Neuronal stem cell (in vitro differentiated cells): Measurements from ENCODE around the gene SYNPO2.

Source experiments
- DNase-seq: peaks from one replicate; pipeline ENCODE4 v3.0.0-alpha.2; 2013; ENCODE audit warnings: low spot score
- H2AFZ ChIP-seq: one replicate; pipeline ENCODE4 v1.6.1; 2013; ENCODE audit warnings: mild to moderate bottlenecking, low read length, inconsistent platforms
- H2AK5ac ChIP-seq: 2 replicates; pipeline ENCODE4 v1.6.1; 2013; ENCODE audit warnings: low read depth, mild to moderate bottlenecking, inconsistent platforms, low read length, moderate library complexity, mixed read lengths
- H2BK120ac ChIP-seq: 2 replicates; pipeline ENCODE4 v1.6.1; 2013; ENCODE audit warnings: low read depth, mild to moderate bottlenecking, inconsistent platforms, low read length, moderate library complexity, mixed read lengths
- H2BK12ac ChIP-seq: one replicate; pipeline ENCODE4 v1.6.1; 2013; ENCODE audit warnings: low read length, inconsistent platforms
- H2BK15ac ChIP-seq: 2 replicates; pipeline ENCODE4 v1.6.1; 2013; ENCODE audit warnings: mild to moderate bottlenecking, low read length, inconsistent platforms, mixed read lengths
- H2BK5ac ChIP-seq: one replicate; pipeline ENCODE4 v1.6.1; 2013; ENCODE audit warnings: inconsistent platforms, mild to moderate bottlenecking, low read length, moderate library complexity
- H3K14ac ChIP-seq: one replicate; pipeline ENCODE4 v1.6.1; 2013; ENCODE audit warnings: low read length, inconsistent platforms
- H3K18ac ChIP-seq: 2 replicates; pipeline ENCODE4 v1.6.1; 2013; ENCODE audit warnings: low read length, inconsistent platforms
- H3K23ac ChIP-seq: 2 replicates; pipeline ENCODE4 v1.6.1; 2013; ENCODE audit warnings: low read depth, mild to moderate bottlenecking, mixed read lengths, low read length, inconsistent platforms; ENCODE audit not compliant: poor library complexity
- H3K27ac ChIP-seq: replicated peaks from 3 replicates; pipeline ENCODE4 v1.5.1; 2013; ENCODE audit warnings: low read length, inconsistent platforms
- H3K27me3 ChIP-seq, 3 experiments: 2 replicates each; pipeline ENCODE4 v1.6.1; 2013; ENCODE audit warnings: low read length in 3 of 3, mild to moderate bottlenecking in 2 of 3, inconsistent platforms in 1 of 3, low read depth in 1 of 3, mixed read lengths in 1 of 3, moderate library complexity in 1 of 3; ENCODE audit not compliant: control insufficient read depth in 3 of 3, insufficient read depth in 3 of 3
- H3K36me3 ChIP-seq, 2 donors: replicated peaks in 1 of 2; 2 replicates each; pipeline ENCODE4 v1.6.1; 2013; ENCODE audit warnings: low read length in 2 of 2; ENCODE audit not compliant: control insufficient read depth in 2 of 2, insufficient read depth in 2 of 2
- H3K4ac ChIP-seq: 2 replicates; pipeline ENCODE4 v1.6.1; 2013; ENCODE audit warnings: inconsistent platforms, mild to moderate bottlenecking, low read length, moderate library complexity
- H3K4me1 ChIP-seq, 2 donors: 1 replicate in 1 of 2; 2 replicates in 1 of 2; pipeline ENCODE4 v1.6.1; 2013; ENCODE audit warnings: low read length in 2 of 2, low read depth in 1 of 2; ENCODE audit not compliant: control insufficient read depth in 2 of 2, insufficient read depth in 1 of 2
- H3K4me2 ChIP-seq: one replicate; pipeline ENCODE4 v1.6.1; 2013; ENCODE audit warnings: mild to moderate bottlenecking, low read length, inconsistent platforms; ENCODE audit not compliant: insufficient read depth, poor library complexity, severe bottlenecking
- H3K4me3 ChIP-seq, 2 donors: 2 replicates each; pipeline ENCODE4 v1.5.1; 2013; ENCODE audit warnings: low read length in 2 of 2, mild to moderate bottlenecking in 2 of 2, inconsistent platforms in 1 of 2, moderate library complexity in 1 of 2
- H3K79me1 ChIP-seq: one replicate; pipeline ENCODE4 v1.6.1; 2013; ENCODE audit warnings: low read depth, mild to moderate bottlenecking, inconsistent platforms, low read length, moderate library complexity
- H3K9ac ChIP-seq: one replicate; pipeline ENCODE4 v1.6.1; 2013; ENCODE audit warnings: mild to moderate bottlenecking, low read depth, low read length, inconsistent platforms; ENCODE audit not compliant: poor library complexity
- H3K9me3 ChIP-seq, 2 donors: replicated peaks in 1 of 2; 2 replicates each; pipeline versions ENCODE3 to v1.6.1; 2013; ENCODE audit warnings: low read length in 2 of 2, mild to moderate bottlenecking in 2 of 2, inconsistent platforms in 1 of 2, low read depth in 1 of 2, mixed read lengths in 1 of 2, moderate library complexity in 1 of 2; ENCODE audit not compliant: control insufficient read depth in 2 of 2, insufficient read depth in 1 of 2
- H4K8ac ChIP-seq: one replicate; pipeline ENCODE4 v1.6.1; 2013; ENCODE audit warnings: low read depth, mild to moderate bottlenecking, inconsistent platforms, low read length, moderate library complexity
- H4K91ac ChIP-seq: one replicate; pipeline ENCODE4 v1.6.1; 2013; ENCODE audit warnings: low read length, low read depth, mild to moderate bottlenecking, inconsistent platforms; ENCODE audit not compliant: poor library complexity
- WGBS, 2 donors: extraction: QIAGEN DNeasy Blood & Tissue Kit; methylation state at CpG; one replicate each; pipeline ENCODE4 v1.1.7; 2013; ENCODE audit warnings: missing lambda C conversion rate in 2 of 2, mixed read lengths in 1 of 2; ENCODE audit not compliant: insufficient read length in 2 of 2, insufficient replicate concordance in 1 of 2; ENCODE audit errors: extremely low coverage in 2 of 2; 5-methylcytosine and 5-hydroxymethylcytosine counted together

Gene SYNPO2

GRCh38 chr4:118904418-118904817, 15.8 kb downstream of the SYNPO2 start:
- Histone ChIP-seq H2AK5ac (no peak overlapping the region), H3K4me1 (peaks cover 0 to 2% of the 10 kb centered on the region in 2 donors), H3K4me2 (no peak overlapping the region), H2AFZ (no peak overlapping the region), H3K23ac (no peak overlapping the region), H2BK15ac (no peak overlapping the region), H3K27me3 (no peaks in the 10 kb centered on the region), H3K4me3 (no peak overlapping the region), H3K27ac (no peak overlapping the region), H3K4ac (no peak overlapping the region), H3K14ac (no peak overlapping the region), H4K91ac (no peak overlapping the region), H3K79me1 (no peaks in the 10 kb centered on the region), H3K18ac (no peak overlapping the region), H3K36me3 (no peaks in the 10 kb centered on the region), H4K8ac (no peak overlapping the region), H3K9me3 (no peaks in the 10 kb centered on the region), H2BK5ac (no peak overlapping the region), H2BK12ac (no peak overlapping the region), H2BK120ac (no peak overlapping the region), H3K9ac (no peak overlapping the region)
- no peak for DNase-seq
- no CpG with 5 or more reads among the region's 3 CpGs for WGBS, 2 donors

DNA sequence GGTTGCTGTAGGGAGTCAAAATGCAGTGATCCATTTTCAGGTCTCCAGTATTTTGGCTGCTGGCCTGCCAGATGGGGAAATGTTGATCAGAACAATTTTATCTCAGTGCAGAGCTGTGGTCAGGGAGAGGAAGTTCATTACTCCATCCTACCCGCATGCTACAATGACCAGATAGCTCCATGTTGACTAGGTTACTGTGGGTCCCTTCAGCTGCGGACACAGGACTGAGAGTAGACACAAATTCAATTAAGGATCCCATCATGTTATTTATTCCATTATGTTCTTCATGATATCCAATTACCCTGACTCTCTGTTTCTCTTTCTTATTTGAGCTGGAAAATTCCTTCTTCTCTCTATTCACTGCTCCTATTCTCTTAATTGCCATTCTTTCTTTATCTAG, 16.3 kb downstream of the SYNPO2 start:
- Histone ChIP-seq H3K4me3 (no peak overlapping the region), H3K18ac (no peak overlapping the region), H2AFZ (peak overlapping the region; percentile 28), H3K9ac (no peak overlapping the region), H3K27me3 (no peaks in the 10 kb centered on the region), H3K4me2 (no peak overlapping the region), H2BK15ac (no peak overlapping the region), H4K8ac (no peak overlapping the region), H2BK12ac (no peak overlapping the region), H3K36me3 (no peaks in the 10 kb centered on the region), H2BK120ac (no peak overlapping the region), H3K4ac (no peak overlapping the region), H3K4me1 (peaks cover 0 to 2% of the 10 kb centered on the region in 2 donors), H2AK5ac (no peak overlapping the region), H3K9me3 (no peaks in the 10 kb centered on the region), H3K23ac (no peak overlapping the region), H3K27ac (no peak overlapping the region), H3K79me1 (no peaks in the 10 kb centered on the region), H3K14ac (no peak overlapping the region), H2BK5ac (no peak overlapping the region), H4K91ac (no peak overlapping the region)
- no CpG with 5 or more reads among the region's 2 CpGs for WGBS, 2 donors
- no peak for DNase-seq

DNA sequence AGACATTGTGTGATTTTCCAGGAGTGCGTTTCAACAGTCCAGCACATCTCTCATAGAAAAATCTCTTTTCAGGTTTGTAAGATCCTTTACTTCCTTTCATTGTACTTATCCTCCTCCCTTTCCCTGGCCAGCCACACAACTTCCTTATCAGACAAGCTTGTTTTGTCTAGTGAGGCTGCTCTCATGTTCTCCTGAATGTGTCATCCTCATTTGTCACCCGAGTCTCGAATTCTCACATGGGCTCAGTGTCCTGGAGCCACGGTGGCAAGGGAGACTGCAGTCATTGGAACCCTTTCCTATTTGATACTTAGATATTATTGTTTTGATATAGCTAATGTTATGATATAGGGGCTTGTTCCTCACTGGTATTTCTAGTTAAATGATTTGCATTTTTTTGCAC, 16.9 kb downstream of the SYNPO2 start:
- Histone ChIP-seq H2AK5ac (no peak overlapping the region), H2BK15ac (no peak overlapping the region), H3K79me1 (no peaks in the 10 kb centered on the region), H4K91ac (no peak overlapping the region), H3K14ac (no peak overlapping the region), H3K18ac (no peak overlapping the region), H3K4me2 (no peak overlapping the region), H3K9ac (no peak overlapping the region), H3K23ac (no peak overlapping the region), H3K4ac (no peak overlapping the region), H2AFZ (peak overlapping the region; percentile 28), H3K4me1 (peaks cover 0 to 2% of the 10 kb centered on the region in 2 donors), H3K27me3 (no peaks in the 10 kb centered on the region), H2BK120ac (no peak overlapping the region), H3K4me3 (no peak overlapping the region), H3K36me3 (no peaks in the 10 kb centered on the region), H3K27ac (no peak overlapping the region), H4K8ac (no peak overlapping the region), H2BK12ac (no peak overlapping the region), H2BK5ac (no peak overlapping the region), H3K9me3 (no peaks in the 10 kb centered on the region)
- DNase-seq: no peak
- WGBS, 2 donors: no CpG with 5 or more reads among the region's 4 CpGs

GRCh38 chr4:118909173-118909956, 20.7 kb downstream of the SYNPO2 start:
- Histone ChIP-seq H2BK5ac (no peak overlapping the region), H3K14ac (no peak overlapping the region), H4K8ac (no peak overlapping the region), H3K4me3 (no peak overlapping the region), H3K79me1 (no peaks in the 10 kb centered on the region), H4K91ac (no peak overlapping the region), H2AK5ac (no peak overlapping the region), H3K9ac (no peak overlapping the region), H3K18ac (no peak overlapping the region), H3K4ac (no peak overlapping the region), H3K27ac (no peak overlapping the region), H3K9me3 (no peaks in the 10 kb centered on the region), H3K4me2 (no peak overlapping the region), H3K4me1 (peaks cover 0 to 2% of the 10 kb centered on the region in 2 donors), H2BK12ac (no peak overlapping the region), H2AFZ (no peak overlapping the region), H3K36me3 (no peaks in the 10 kb centered on the region), H3K23ac (no peak overlapping the region), H2BK15ac (no peak overlapping the region), H3K27me3 (no peaks in the 10 kb centered on the region), H2BK120ac (no peak overlapping the region)
- DNase-seq: no peak
- no CpG with 5 or more reads among the region's 8 CpGs for WGBS, 2 donors
